ENCODE data around the gene MRPL45.

Gene MRPL45

GRCh38 chr17:38358586-38359513 is 61.9 kb downstream of the MRPL45 start:
- Histone ChIP-seq H3K9me3 (ENCODE audit: low read length) (no peaks in the 10 kb centered on the region), H2AFZ (ENCODE audit: low read depth, low read length) (no peak overlapping the region), H3K36me3 (ENCODE audit: insufficient read depth, low read length) (peaks cover 4% of the 10 kb centered on the region), H3K4me1 (ENCODE audit: insufficient read depth, low read length) (peaks cover 21% of the 10 kb centered on the region), H3K4me3 (ENCODE audit: low read length) (no peak overlapping the region), H3K27me3 (ENCODE audit: insufficient read depth, low read length) (no peaks in the 10 kb centered on the region)

- Histone ChIP-seq H3K27me3 (ENCODE audit: insufficient read depth, low read length) (no peaks in the 10 kb centered on the region), H3K4me3 (ENCODE audit: low read length) (no peak overlapping the region), H3K9me3 (ENCODE audit: low read length) (no peaks in the 10 kb centered on the region), H2AFZ (ENCODE audit: low read depth, low read length) (no peak overlapping the region), H3K4me1 (ENCODE audit: insufficient read depth, low read length) (peaks cover 7% of the 10 kb centered on the region), H3K36me3 (ENCODE audit: insufficient read depth, low read length) (peaks cover 23% of the 10 kb centered on the region)
Measured at GRCh38 chr17:38361694-38362465, 64.9 kb downstream of the MRPL45 start.

- no peak overlapping the region for H3K4me3 ChIP-seq (ENCODE audit: low read length)
- H3K4me1 ChIP-seq (ENCODE audit: insufficient read depth, low read length), result peaks cover under 1% of the 10 kb centered on the region
- no peaks in the 10 kb centered on the region for H3K27me3 ChIP-seq (ENCODE audit: insufficient read depth, low read length)
- H3K36me3 ChIP-seq (ENCODE audit: insufficient read depth, low read length), result peaks cover 29% of the 10 kb centered on the region
- no peak overlapping the region for H2AFZ ChIP-seq (ENCODE audit: low read depth, low read length)
- no peaks in the 10 kb centered on the region for H3K9me3 ChIP-seq (ENCODE audit: low read length)
Measured at GRCh38 chr17:38363016-38363415, 66.0 kb downstream of the MRPL45 start.

GRCh38 chr17:38364741-38365140 is 67.8 kb downstream of the MRPL45 start:
- H2AFZ ChIP-seq (ENCODE audit: low read depth, low read length), result no peak overlapping the region
- H3K4me1 ChIP-seq (ENCODE audit: insufficient read depth, low read length), result no peaks in the 10 kb centered on the region
- H3K27me3 ChIP-seq (ENCODE audit: insufficient read depth, low read length), result no peaks in the 10 kb centered on the region
- H3K4me3 ChIP-seq (ENCODE audit: low read length), result no peak overlapping the region
- H3K36me3 ChIP-seq (ENCODE audit: insufficient read depth, low read length), result peaks cover 43% of the 10 kb centered on the region
- H3K9me3 ChIP-seq (ENCODE audit: low read length), result no peaks in the 10 kb centered on the region

- H3K36me3 ChIP-seq (ENCODE audit: insufficient read depth, low read length), result peaks cover 62% of the 10 kb centered on the region
Measured at GRCh38 chr17:38369124-38369886, 72.3 kb downstream of the MRPL45 start.

More at GRCh38 chr17:38369124-38369886, 72.3 kb downstream of the MRPL45 start:
- Histone ChIP-seq H3K27me3 (ENCODE audit: insufficient read depth, low read length) (no peaks in the 10 kb centered on the region), H3K4me3 (ENCODE audit: low read length) (no peak overlapping the region), H3K9me3 (ENCODE audit: low read length) (peaks cover 3% of the 10 kb centered on the region), H3K4me1 (ENCODE audit: insufficient read depth, low read length) (no peaks in the 10 kb centered on the region), H2AFZ (ENCODE audit: low read depth, low read length) (no peak overlapping the region)

Measured in neuron (in vitro differentiated cells).